Caco-2 (cell line): ENCODE data around the gene IL23R. TPM values are rescaled to one million over a fixed set of nuclear protein-coding genes. Genes with fewer than 3 reads are reported as not detected.

Experiments
- BruUV-seq: library from RNA; stranded (reverse); fragments of 400-500 nt; replicated peaks from 2 replicates; lab custom pipeline; 2021; lab: Mats Ljungman, UMichigan
- CTCF ChIA-PET: fragments of 300-600 bp; sonication (Branson Sonifier 250); formaldehyde crosslinking; loops from one replicate; lab custom pipeline; 2022; ENCODE audit warnings: antibody characterized with exemption; lab: Charles Lee
- POLR2A ChIA-PET: fragments of 300-600 bp; sonication (Branson Sonifier 250); formaldehyde crosslinking; loops from one replicate; lab custom pipeline; 2022; ENCODE audit warnings: antibody characterized with exemption; lab: Charles Lee
- DNase-seq, 2 experiments: peaks; one replicate each; pipeline versions ENCODE4 v3.0.0 to v3.0.0-alpha.2; 2020 to 2022
- H3K27me3 ChIP-seq: replicated peaks from 2 replicates; pipeline ENCODE4 v1.6.0; 2011; ENCODE audit warnings: low read length; ENCODE audit not compliant: control insufficient read depth, insufficient read depth
- H3K36me3 ChIP-seq: 2 replicates; pipeline ENCODE4 v1.5.1; 2011; ENCODE audit warnings: low read length; ENCODE audit not compliant: control insufficient read depth, insufficient read depth
- H3K4me1 ChIP-seq: fragments of 250-450 bp; sonication (Bioruptor Pico); 2 replicates; pipeline ENCODE4 v1.5.1; 2020; ENCODE audit warnings: mild to moderate bottlenecking
- H3K4me3 ChIP-seq: 2 replicates; pipeline ENCODE4 v1.5.1; 2011; ENCODE audit warnings: low read depth, mild to moderate bottlenecking, control low read depth, low read length
- H3K9me3 ChIP-seq: fragments of 250-450 bp; sonication (Bioruptor Pico); 2 replicates; pipeline ENCODE4 v1.5.1; 2020; ENCODE audit warnings: mild to moderate bottlenecking, moderate library complexity
- H3K27ac Mint-ChIP-seq: one replicate; pipeline ENCODE4 v1.8.0; 2022; ENCODE audit warnings: mixed read lengths; ENCODE audit not compliant: unreplicated experiment
- H3K27me3 Mint-ChIP-seq: one replicate; pipeline ENCODE4 v1.8.0; 2022; ENCODE audit warnings: mixed read lengths; ENCODE audit not compliant: insufficient read depth, unreplicated experiment
- H3K36me3 Mint-ChIP-seq: one replicate; pipeline ENCODE4 v1.8.0; 2022; ENCODE audit warnings: mild to moderate bottlenecking, mixed read lengths; ENCODE audit not compliant: insufficient read depth, unreplicated experiment
- H3K4me1 Mint-ChIP-seq: one replicate; pipeline ENCODE4 v1.8.0; 2022; ENCODE audit warnings: low read depth, mixed read lengths; ENCODE audit not compliant: unreplicated experiment
- H3K4me3 Mint-ChIP-seq: one replicate; pipeline ENCODE4 v1.8.0; 2022; ENCODE audit warnings: mild to moderate bottlenecking, moderate library complexity, mixed read lengths; ENCODE audit not compliant: unreplicated experiment
- H3K9me3 Mint-ChIP-seq: one replicate; pipeline ENCODE4 v1.8.0; 2022; ENCODE audit warnings: mixed read lengths; ENCODE audit not compliant: unreplicated experiment
- intact Hi-C: fragments of 100-400 bp; cut with micrococcal nuclease; formaldehyde crosslinking; loops from one replicate; pipeline ENCODE4 v1.10.0; 2022; ENCODE audit not compliant: unreplicated experiment
- total RNA-seq: library from RNA; stranded (reverse); gene quantifications from 2 replicates; pipeline ENCODE4 v1.2.3, GENCODE V29; 2022
- TF ChIP-seq, protein P1 (sequence below), 2 experiments: fragments of 200-600 bp in 1 of 2; IDR thresholded peaks; 1 replicate in 1 of 2; 2 replicates in 1 of 2; pipeline versions ENCODE4 v1.5.1 to v1.8.0; 2011 to 2022; ENCODE audit warnings: antibody characterized with exemption in 1 of 2, control low read depth in 1 of 2, inconsistent platforms in 1 of 2, low read depth in 1 of 2, low read length in 1 of 2, mild to moderate bottlenecking in 1 of 2, moderate library complexity in 1 of 2; ENCODE audit not compliant: insufficient read depth in 1 of 2, severe bottlenecking in 1 of 2, unreplicated experiment in 1 of 2

IL23R gene
- total RNA-seq, 1 experiment from 2014 or later, result not detected

DNA sequence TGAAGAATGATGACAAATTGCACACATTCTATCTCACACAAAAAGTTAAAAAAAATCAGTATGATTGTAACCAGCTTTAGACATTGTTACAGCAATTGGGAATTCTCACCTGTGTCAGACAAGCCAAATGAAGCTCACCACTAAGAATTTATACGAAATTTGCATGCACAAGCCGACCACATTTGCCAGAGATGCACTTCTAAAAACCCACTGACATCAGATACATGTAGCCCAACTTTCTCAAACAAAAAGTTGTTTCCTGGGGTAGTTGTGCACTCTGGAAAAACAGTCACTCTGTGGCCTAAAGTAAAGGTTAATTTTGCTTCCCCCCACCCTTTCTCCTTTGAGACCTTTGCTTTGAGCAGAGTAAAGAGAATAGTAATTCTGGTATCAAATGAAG, 73.5 kb downstream of the IL23R start:
- TF ChIP-seq, protein P1, sequence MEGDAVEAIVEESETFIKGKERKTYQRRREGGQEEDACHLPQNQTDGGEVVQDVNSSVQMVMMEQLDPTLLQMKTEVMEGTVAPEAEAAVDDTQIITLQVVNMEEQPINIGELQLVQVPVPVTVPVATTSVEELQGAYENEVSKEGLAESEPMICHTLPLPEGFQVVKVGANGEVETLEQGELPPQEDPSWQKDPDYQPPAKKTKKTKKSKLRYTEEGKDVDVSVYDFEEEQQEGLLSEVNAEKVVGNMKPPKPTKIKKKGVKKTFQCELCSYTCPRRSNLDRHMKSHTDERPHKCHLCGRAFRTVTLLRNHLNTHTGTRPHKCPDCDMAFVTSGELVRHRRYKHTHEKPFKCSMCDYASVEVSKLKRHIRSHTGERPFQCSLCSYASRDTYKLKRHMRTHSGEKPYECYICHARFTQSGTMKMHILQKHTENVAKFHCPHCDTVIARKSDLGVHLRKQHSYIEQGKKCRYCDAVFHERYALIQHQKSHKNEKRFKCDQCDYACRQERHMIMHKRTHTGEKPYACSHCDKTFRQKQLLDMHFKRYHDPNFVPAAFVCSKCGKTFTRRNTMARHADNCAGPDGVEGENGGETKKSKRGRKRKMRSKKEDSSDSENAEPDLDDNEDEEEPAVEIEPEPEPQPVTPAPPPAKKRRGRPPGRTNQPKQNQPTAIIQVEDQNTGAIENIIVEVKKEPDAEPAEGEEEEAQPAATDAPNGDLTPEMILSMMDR (IDR thresholded peaks at IDR 0.05; ENCODE audit: insufficient read depth in 1 of 2, low read depth in 1 of 2, low read length in 1 of 2, severe bottlenecking in 1 of 2, unreplicated experiment in 1 of 2), result no peak
- Histone ChIP-seq H3K9me3 (no peaks in the 10 kb centered on the region), H3K4me3 (no peak overlapping the region), H3K4me1 (no peaks in the 10 kb centered on the region; the same call in 1 of the 2 replicates), H3K36me3 (no peaks in the 10 kb centered on the region), H3K27me3 (no peaks in the 10 kb centered on the region)
- CTCF ChIA-PET, result no interaction called here
- DNase-seq, result no peak
- no peak overlapping the region for H3K4me3 Mint-ChIP-seq
- no peaks in the 10 kb centered on the region for H3K4me1 Mint-ChIP-seq
- BruUV-seq, result no TSS peak
- H3K27me3 Mint-ChIP-seq, result no peaks in the 10 kb centered on the region
- no peaks in the 10 kb centered on the region for H3K9me3 Mint-ChIP-seq
- POLR2A ChIA-PET, result no interaction called here
- H3K36me3 Mint-ChIP-seq, result no peaks in the 10 kb centered on the region
- no peak overlapping the region for H3K27ac Mint-ChIP-seq
- intact Hi-C loops, result no loop called here

DNA sequence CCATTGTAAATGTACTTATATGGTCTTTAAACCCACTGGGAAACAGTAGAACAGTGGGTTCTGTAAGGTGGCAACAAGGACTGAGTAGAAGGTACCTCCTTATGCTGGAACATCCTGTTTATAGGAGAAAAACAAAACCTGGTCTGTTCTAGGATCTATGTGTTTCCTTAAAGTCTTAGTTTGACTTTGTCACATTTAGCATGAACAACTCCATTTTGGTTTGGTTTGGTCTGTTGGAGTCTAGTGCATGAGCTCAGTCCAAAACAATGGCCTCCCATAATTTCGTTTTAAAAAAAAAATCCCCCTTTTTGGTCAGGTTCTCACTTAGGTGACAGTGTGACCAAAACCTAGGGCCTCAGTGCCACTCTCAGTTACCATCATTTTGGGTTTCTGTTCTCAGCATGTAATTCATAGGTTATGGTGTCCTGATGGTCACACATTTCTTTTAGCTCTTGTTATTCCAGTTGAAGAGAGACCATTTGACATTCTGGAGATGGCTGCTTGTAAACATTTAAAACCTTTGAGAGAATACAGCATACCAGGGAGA, 75.0 kb downstream of the IL23R start:
- DNase-seq, result no peak
- CTCF ChIA-PET, result no interaction called here
- POLR2A ChIA-PET, result no interaction called here
- peaks cover 3% of the 10 kb centered on the region for H3K27me3 Mint-ChIP-seq
- no peaks in the 10 kb centered on the region for H3K36me3 Mint-ChIP-seq
- no peak overlapping the region for H3K4me3 Mint-ChIP-seq
- Histone ChIP-seq H3K4me3 (no peak overlapping the region), H3K27me3 (no peaks in the 10 kb centered on the region), H3K36me3 (no peaks in the 10 kb centered on the region), H3K9me3 (no peaks in the 10 kb centered on the region), H3K4me1 (no peaks in the 10 kb centered on the region; the same call in 1 of the 2 replicates)
- TF ChIP-seq, protein P1 (IDR thresholded peaks at IDR 0.05; ENCODE audit: insufficient read depth in 1 of 2, low read depth in 1 of 2, low read length in 1 of 2, severe bottlenecking in 1 of 2, unreplicated experiment in 1 of 2), result no peak
- H3K27ac Mint-ChIP-seq, result no peak overlapping the region
- H3K9me3 Mint-ChIP-seq, result peaks cover 6% of the 10 kb centered on the region
- intact Hi-C loops, result no loop called here
- no TSS peak for BruUV-seq
- no peaks in the 10 kb centered on the region for H3K4me1 Mint-ChIP-seq

DNA sequence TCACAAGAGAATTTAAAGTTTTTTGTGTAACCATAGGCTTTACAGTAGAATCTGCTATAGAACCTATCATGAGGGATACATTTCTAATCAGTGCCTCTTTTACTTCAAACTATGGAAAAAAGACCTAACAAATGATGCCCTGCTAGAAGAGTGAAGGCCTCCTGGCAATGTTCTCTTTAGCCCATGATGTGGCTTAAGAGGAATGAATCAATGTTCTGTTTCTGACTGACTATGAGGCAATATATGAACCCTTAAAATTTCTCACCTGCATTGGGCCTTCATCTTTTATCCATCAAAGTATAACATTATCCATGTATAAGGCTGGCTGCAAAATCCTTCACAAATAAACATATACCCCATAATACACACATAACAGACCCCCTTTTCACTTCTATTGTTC, 75.8 kb downstream of the IL23R start:
- no peaks in the 10 kb centered on the region for H3K27me3 ChIP-seq
- TF ChIP-seq, protein P1 (IDR thresholded peaks at IDR 0.05; ENCODE audit: insufficient read depth in 1 of 2, low read depth in 1 of 2, low read length in 1 of 2, severe bottlenecking in 1 of 2, unreplicated experiment in 1 of 2), result no peak
- no TSS peak for BruUV-seq
- ChIA-PET CTCF (no interaction called here), POLR2A (no interaction called here)
- intact Hi-C loops, result no loop called here
- H3K9me3 ChIP-seq, result no peaks in the 10 kb centered on the region
- peaks cover 10% of the 10 kb centered on the region for H3K9me3 Mint-ChIP-seq
- H3K4me1 Mint-ChIP-seq, result no peaks in the 10 kb centered on the region
- peaks cover 4% of the 10 kb centered on the region for H3K27me3 Mint-ChIP-seq
- H3K4me3 ChIP-seq, result no peak overlapping the region
- no peaks in the 10 kb centered on the region for H3K4me1 ChIP-seq
- H3K36me3 Mint-ChIP-seq, result no peaks in the 10 kb centered on the region
- DNase-seq, result no peak
- H3K4me3 Mint-ChIP-seq, result no peak overlapping the region
- H3K36me3 ChIP-seq, result no peaks in the 10 kb centered on the region
- H3K27ac Mint-ChIP-seq, result no peak overlapping the region
